ENCODE results near the gene IKBKE. TPM values are rescaled to one million over a fixed set of nuclear protein-coding genes. Genes with fewer than 3 reads are reported as not detected.

Gene IKBKE
- total and polyA plus RNA-seq, 2 of the 8 experiments (the other 6 are each of a cell fraction or from before 2014, with no cell fraction given): 8.6 to 12.0 TPM

DNA sequence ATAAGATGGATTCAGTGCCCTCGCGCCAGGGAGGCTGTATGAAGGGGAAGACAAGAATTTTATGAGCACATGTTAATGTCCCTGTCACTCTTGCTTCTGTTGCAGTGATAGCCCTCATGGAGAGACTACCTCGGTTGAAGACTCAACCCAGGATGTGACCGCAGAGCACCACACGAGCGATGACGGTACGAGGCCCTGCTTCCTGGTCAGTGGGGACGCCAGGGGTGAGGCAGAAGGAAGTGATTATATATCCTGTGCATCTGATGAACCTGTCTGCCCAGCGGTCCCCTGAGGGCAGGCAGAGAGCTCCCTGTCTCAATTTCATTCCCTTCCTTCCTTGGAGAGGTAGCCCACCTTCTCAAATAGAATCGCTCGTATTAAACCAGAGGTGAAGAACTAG is 20.0 kb upstream of the IKBKE start:
- Histone ChIP-seq H3K4me1 (replicated peaks in 1 of 4; ENCODE audit: control insufficient read depth in 3 of 4, insufficient read depth in 4 of 4, low read length in 3 of 4) (peaks cover 0 to 13% (median 3%) of the 10 kb centered on the region in 4 experiments; a peak in 4 of 7 replicates), H3K23me2 (ENCODE audit: low read depth, low read length) (no peaks in the 10 kb centered on the region), H2AK5ac (ENCODE audit: low read depth, low read length) (no peak overlapping the region), H3K9ac (replicated peaks in 1 of 4; ENCODE audit: extremely low read depth in 1 of 4, low read depth in 3 of 4, low read length in 3 of 4) (no peak overlapping the region), H2BK12ac (ENCODE audit: low read depth, low read length) (no peak overlapping the region), H2BK15ac (ENCODE audit: low read length) (no peak overlapping the region), H3K4me3 (ENCODE audit: extremely low read depth in 1 of 4, insufficient read depth in 2 of 4, low read depth in 3 of 4, low read length in 4 of 4) (no peak overlapping the region), H3K79me2 (ENCODE audit: control insufficient read depth in 1 of 2, insufficient read depth in 2 of 2, low read length in 2 of 2) (no peaks in the 10 kb centered on the region), H2AFZ (ENCODE audit: low read length) (no peak overlapping the region), H3K23ac (ENCODE audit: insufficient read length) (no peak overlapping the region), H4K20me1 (replicated peaks in 1 of 2; ENCODE audit: control insufficient read depth in 1 of 2, insufficient read depth in 2 of 2, low read length in 2 of 2) (no peaks in the 10 kb centered on the region), H4K8ac (ENCODE audit: extremely low read depth, insufficient read depth, low read length) (no peak overlapping the region), H2BK20ac (ENCODE audit: low read length) (no peak overlapping the region), H3K56ac (replicated peaks; ENCODE audit: insufficient read length, low read depth, low read length) (no peak overlapping the region), H4K5ac (ENCODE audit: insufficient read length, low read depth, low read length) (no peak overlapping the region), H3K9me3 (ENCODE audit: insufficient read depth in 2 of 2, low read depth in 1 of 2, low read length in 1 of 2) (no peaks in the 10 kb centered on the region), H3K79me1 (ENCODE audit: low read depth, low read length) (no peaks in the 10 kb centered on the region), H3K36me3 (ENCODE audit: control insufficient read depth in 2 of 4, insufficient read depth in 4 of 4, low read length in 3 of 4) (peaks cover 2 to 14% (median 9%) of the 10 kb centered on the region in 4 experiments; a peak in 6 of 8 replicates), H2BK120ac (replicated peaks; ENCODE audit: low read depth, low read length) (no peak overlapping the region), H4K91ac (replicated peaks; ENCODE audit: insufficient read length, low read length) (no peak overlapping the region), H3K4ac (replicated peaks; ENCODE audit: insufficient read length, low read depth, low read length) (no peak overlapping the region), H2BK5ac (ENCODE audit: low read depth, low read length) (no peak overlapping the region), H3K18ac (ENCODE audit: extremely low read depth, low read length) (no peak overlapping the region), H3K27ac (ENCODE audit: low read depth, low read length) (no peak overlapping the region), H3K14ac (ENCODE audit: insufficient read length) (no peak overlapping the region), H3K27me3 (replicated peaks in 1 of 4; ENCODE audit: control insufficient read depth in 3 of 4, extremely low read depth in 1 of 4, insufficient read depth in 3 of 4, low read length in 3 of 4) (no peaks in the 10 kb centered on the region), H3K4me2 (ENCODE audit: insufficient read depth in 1 of 2, low read depth in 2 of 2, low read length in 2 of 2) (no peak overlapping the region)
- ChIA-PET POLR2A (ENCODE audit: partially characterized antibody) (no interaction called here), CTCF (ENCODE audit: partially characterized antibody) (interaction anchor here (0.7 to 2.0 kb wide), 6 partner anchors 9 to 290 kb away, joined by 3 to 7 read pairs (median 4); no protein-coding TSS in a partner anchor)
- no peak for TF ChIP-seq EZH2 (IDR thresholded peaks at IDR 0.05; ENCODE audit: low read depth, low read length, severe bottlenecking)
- TF ChIP-seq BRCA1 (IDR thresholded peaks at IDR 0.05; ENCODE audit: low read depth, low read length): no peak
- TF ChIP-seq SP2 (IDR thresholded peaks at IDR 0.05; ENCODE audit: low read length): no peak
- FAIRE-seq (no peak), DNase-seq (ENCODE audit: low read depth in 1 of 2, low spot score in 2 of 2) (no peak)
- WGBS, 2 experiments (ENCODE audit: extremely low coverage in 1 of 2, insufficient coverage in 1 of 2, insufficient read length in 1 of 2, insufficient replicate concordance in 2 of 2, low coverage in 1 of 2, low lambda C conversion rate in 2 of 2, missing lambda C conversion rate in 1 of 2): 97% methylated on average over 12 of the region's 12 CpGs; no CpG with 5 or more reads in 1 of the 2 experiments

All from H1 (cell line).